Osteoblast (primary cell): ENCODE results near the gene DPM3. TPM values are rescaled to one million over a fixed set of nuclear protein-coding genes. Genes with fewer than 3 reads are reported as not detected.

Experiments used
- DNase-seq: peaks from one replicate; pipeline ENCODE4 v3.0.0; 2011; ENCODE audit warnings: low spot score, mixed read lengths; ENCODE audit not compliant: insufficient read length; ENCODE audit errors: missing footprints
- H2AFZ ChIP-seq: 2 replicates; pipeline ENCODE4 v1.6.0; 2011; ENCODE audit warnings: mild to moderate bottlenecking, low read length
- H3K27ac ChIP-seq: 2 replicates; pipeline ENCODE4 v1.5.1; 2011; ENCODE audit warnings: mild to moderate bottlenecking, low read depth, low read length, moderate library complexity
- H3K27me3 ChIP-seq: 2 replicates; pipeline ENCODE4 v1.6.0; 2012; ENCODE audit warnings: mild to moderate bottlenecking, control low read depth, inconsistent platforms, low read length, moderate library complexity; ENCODE audit not compliant: insufficient read depth
- H3K36me3 ChIP-seq: 2 replicates; pipeline ENCODE4 v1.5.1; 2011; ENCODE audit warnings: mild to moderate bottlenecking, low read length, control low read depth, moderate library complexity; ENCODE audit not compliant: insufficient read depth
- H3K4me1 ChIP-seq: 2 replicates; pipeline ENCODE4 v1.5.1; 2011; ENCODE audit warnings: mild to moderate bottlenecking, low read length, control low read depth, moderate library complexity; ENCODE audit not compliant: insufficient read depth
- H3K4me2 ChIP-seq: 2 replicates; pipeline ENCODE4 v1.6.0; 2011; ENCODE audit warnings: mild to moderate bottlenecking, low read length; ENCODE audit not compliant: insufficient read depth
- H3K4me3 ChIP-seq: fragments of 200-600 bp; sonication (generic); 3 replicates; pipeline ENCODE4 v1.5.1; 2012; ENCODE audit warnings: mild to moderate bottlenecking, low read length, inconsistent platforms; ENCODE audit not compliant: insufficient read depth
- H3K79me2 ChIP-seq: 2 replicates; pipeline ENCODE4 v1.6.0; 2012; ENCODE audit warnings: mild to moderate bottlenecking, low read length, control low read depth, inconsistent platforms; ENCODE audit not compliant: insufficient read depth
- H3K9me3 ChIP-seq: 2 replicates; pipeline ENCODE4 v1.5.1; 2011; ENCODE audit warnings: low read depth, low read length, control low read depth
- H4K20me1 ChIP-seq: 2 replicates; pipeline ENCODE4 v1.6.0; 2012; ENCODE audit warnings: mild to moderate bottlenecking, low read length, control low read depth; ENCODE audit not compliant: insufficient read depth
- total RNA-seq: library from RNA; depleted of rRNA; stranded (reverse); fragments of >200 nt; gene quantifications from 2 replicates; pipeline ENCODE4 v1.2.3, GENCODE V29; 2012
- TF ChIP-seq, protein P1 (sequence below): IDR thresholded peaks from 2 replicates; pipeline ENCODE4 v1.5.1; 2011; ENCODE audit warnings: mild to moderate bottlenecking, low read depth, low read length, moderate library complexity; ENCODE audit errors: extremely low read depth

Gene DPM3
- total RNA-seq, 1 donor = 34.4 TPM

DNA sequence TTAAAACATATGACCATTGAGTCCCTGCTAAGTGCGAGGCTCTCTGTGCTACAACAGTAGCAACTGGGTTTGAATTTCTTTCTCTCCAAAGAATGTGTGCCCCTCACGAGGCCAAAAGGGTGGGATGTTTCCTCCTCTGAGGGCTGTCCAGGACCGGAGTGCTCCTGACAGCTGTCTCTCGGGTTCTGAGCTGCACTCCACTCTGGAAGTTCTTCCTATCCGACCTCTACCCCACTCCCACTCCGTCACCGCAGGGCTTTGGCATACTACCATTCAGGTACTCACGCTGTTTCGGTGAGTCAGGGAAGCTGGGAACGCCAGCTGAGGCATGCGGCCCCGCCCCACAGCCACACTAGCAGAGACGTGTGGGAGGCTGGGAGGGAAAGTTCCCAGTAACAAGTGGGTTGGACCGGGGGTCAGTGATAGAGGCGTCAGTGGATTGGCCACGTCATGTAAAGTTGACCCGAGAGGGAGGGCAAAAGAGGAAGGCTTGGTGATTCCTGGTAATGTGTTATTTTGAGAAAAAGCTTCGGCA lies 5.4 kb downstream of the DPM3 start:
- Histone ChIP-seq H3K9me3 (no peaks in the 10 kb centered on the region), H3K27me3 (peaks cover 4% of the 10 kb centered on the region), H3K4me2 (peak overlapping the region; percentile 84), H2AFZ (peak overlapping the region; percentile 66), H4K20me1 (no peaks in the 10 kb centered on the region), H3K4me1 (peaks cover 21% of the 10 kb centered on the region), H3K36me3 (peaks cover 9% of the 10 kb centered on the region), H3K79me2 (peaks cover 30% of the 10 kb centered on the region), H3K4me3 (peak overlapping the region; percentile 77), H3K27ac (peak overlapping the region; percentile 97)
- peak; percentile 97 for DNase-seq
- TF ChIP-seq, protein P1, sequence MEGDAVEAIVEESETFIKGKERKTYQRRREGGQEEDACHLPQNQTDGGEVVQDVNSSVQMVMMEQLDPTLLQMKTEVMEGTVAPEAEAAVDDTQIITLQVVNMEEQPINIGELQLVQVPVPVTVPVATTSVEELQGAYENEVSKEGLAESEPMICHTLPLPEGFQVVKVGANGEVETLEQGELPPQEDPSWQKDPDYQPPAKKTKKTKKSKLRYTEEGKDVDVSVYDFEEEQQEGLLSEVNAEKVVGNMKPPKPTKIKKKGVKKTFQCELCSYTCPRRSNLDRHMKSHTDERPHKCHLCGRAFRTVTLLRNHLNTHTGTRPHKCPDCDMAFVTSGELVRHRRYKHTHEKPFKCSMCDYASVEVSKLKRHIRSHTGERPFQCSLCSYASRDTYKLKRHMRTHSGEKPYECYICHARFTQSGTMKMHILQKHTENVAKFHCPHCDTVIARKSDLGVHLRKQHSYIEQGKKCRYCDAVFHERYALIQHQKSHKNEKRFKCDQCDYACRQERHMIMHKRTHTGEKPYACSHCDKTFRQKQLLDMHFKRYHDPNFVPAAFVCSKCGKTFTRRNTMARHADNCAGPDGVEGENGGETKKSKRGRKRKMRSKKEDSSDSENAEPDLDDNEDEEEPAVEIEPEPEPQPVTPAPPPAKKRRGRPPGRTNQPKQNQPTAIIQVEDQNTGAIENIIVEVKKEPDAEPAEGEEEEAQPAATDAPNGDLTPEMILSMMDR = no peak

DNA sequence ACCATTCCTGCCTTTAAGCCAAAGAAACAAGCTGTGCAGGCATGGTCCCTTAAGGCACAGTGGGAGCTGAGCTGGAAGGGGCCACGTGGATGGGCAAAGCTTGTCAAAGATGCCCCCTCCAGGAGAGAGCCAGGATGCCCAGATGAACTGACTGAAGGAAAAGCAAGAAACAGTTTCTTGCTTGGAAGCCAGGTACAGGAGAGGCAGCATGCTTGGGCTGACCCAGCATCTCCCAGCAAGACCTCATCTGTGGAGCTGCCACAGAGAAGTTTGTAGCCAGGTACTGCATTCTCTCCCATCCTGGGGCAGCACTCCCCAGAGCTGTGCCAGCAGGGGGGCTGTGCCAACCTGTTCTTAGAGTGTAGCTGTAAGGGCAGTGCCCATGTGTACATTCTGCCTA lies 6.0 kb downstream of the DPM3 start:
- Histone ChIP-seq H3K36me3 (peaks cover 9% of the 10 kb centered on the region), H3K27ac (peak overlapping the region; percentile 97), H3K4me2 (peak overlapping the region; percentile 84), H3K27me3 (peaks cover 8% of the 10 kb centered on the region), H3K9me3 (no peaks in the 10 kb centered on the region), H3K4me3 (peak overlapping the region; percentile 77), H3K79me2 (peaks cover 25% of the 10 kb centered on the region), H3K4me1 (peaks cover 27% of the 10 kb centered on the region), H4K20me1 (no peaks in the 10 kb centered on the region), H2AFZ (no peak overlapping the region)
- DNase-seq = peak; percentile 80
- TF ChIP-seq, protein P1 = no peak

- peaks cover 13% of the 10 kb centered on the region for H3K27me3 ChIP-seq
- H3K27ac ChIP-seq = no peak overlapping the region
- peaks cover 22% of the 10 kb centered on the region for H3K79me2 ChIP-seq
- H3K4me2 ChIP-seq = no peak overlapping the region
- H4K20me1 ChIP-seq = no peaks in the 10 kb centered on the region
- H3K4me1 ChIP-seq = peaks cover 24% of the 10 kb centered on the region
- no peaks in the 10 kb centered on the region for H3K9me3 ChIP-seq
- H3K4me3 ChIP-seq = no peak overlapping the region
- H2AFZ ChIP-seq = no peak overlapping the region
- DNase-seq = no peak
- TF ChIP-seq, protein P1 = no peak
- H3K36me3 ChIP-seq = peaks cover 7% of the 10 kb centered on the region
Observed at GRCh38 chr1:155133799-155134281, 6.5 kb downstream of the DPM3 start.

- Histone ChIP-seq H3K4me2 (no peak overlapping the region), H2AFZ (no peak overlapping the region), H3K79me2 (peaks cover 3% of the 10 kb centered on the region), H4K20me1 (no peaks in the 10 kb centered on the region), H3K9me3 (no peaks in the 10 kb centered on the region), H3K27me3 (peaks cover 32% of the 10 kb centered on the region), H3K36me3 (no peaks in the 10 kb centered on the region), H3K4me1 (peaks cover 26% of the 10 kb centered on the region), H3K4me3 (no peak overlapping the region), H3K27ac (no peak overlapping the region)
- DNase-seq = no peak
- TF ChIP-seq, protein P1 = no peak
Observed at GRCh38 chr1:155131856-155132255, 8.5 kb downstream of the DPM3 start.
